ENCODE measurements around the gene ADAMTS15.

ADAMTS15 gene

DNA sequence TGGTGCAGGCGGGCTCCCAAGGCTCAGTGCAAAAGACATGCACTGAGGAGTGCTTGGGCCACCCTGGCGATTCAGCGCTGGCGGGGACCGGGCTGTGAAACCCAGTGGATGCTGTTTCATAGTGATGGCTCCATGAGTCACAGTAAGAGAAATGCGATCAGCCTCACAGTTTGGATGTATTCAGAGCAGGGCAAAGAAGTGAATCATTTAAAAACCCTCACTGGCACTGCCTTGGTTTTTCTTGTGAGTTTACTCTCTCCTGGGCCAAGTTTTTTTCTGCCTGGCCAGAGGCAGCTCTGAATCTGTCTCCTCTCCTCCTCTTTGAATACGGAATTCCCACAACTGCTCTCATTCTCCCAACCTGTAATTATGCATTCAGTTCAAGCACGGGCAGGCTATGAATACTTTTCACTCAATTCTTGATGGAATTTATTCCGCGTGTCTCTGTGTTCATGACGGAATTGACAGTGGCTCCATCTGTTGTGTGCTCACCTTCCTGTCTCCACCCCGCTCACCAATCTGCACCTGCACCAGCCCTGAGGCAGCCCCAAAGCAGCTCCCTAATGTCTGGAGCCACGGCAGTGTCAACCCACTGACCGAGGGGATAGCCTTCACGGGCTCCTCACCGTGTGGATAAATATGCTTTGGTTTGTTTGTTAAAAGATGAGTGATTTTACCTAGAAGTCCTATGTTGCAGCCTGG lies 34.9 kb upstream of the ADAMTS15 start:
- no peak overlapping the region for H3K4me3 Mint-ChIP-seq
- H3K27me3 Mint-ChIP-seq: peaks cover 65% of the 10 kb centered on the region
- H3K36me3 Mint-ChIP-seq: no peaks in the 10 kb centered on the region
- H3K9me3 Mint-ChIP-seq: no peaks in the 10 kb centered on the region
- no peak overlapping the region for H3K27ac Mint-ChIP-seq
- ATAC-seq: no peak
- H3K4me1 Mint-ChIP-seq: peaks cover 5% of the 10 kb centered on the region

GRCh38 chr11:130414107-130415080 lies 34.1 kb upstream of the ADAMTS15 start:
- Mint-ChIP-seq H3K36me3 (no peaks in the 10 kb centered on the region), H3K27me3 (peaks cover 68% of the 10 kb centered on the region), H3K4me1 (peaks cover 5% of the 10 kb centered on the region), H3K9me3 (no peaks in the 10 kb centered on the region), H3K4me3 (no peak overlapping the region), H3K27ac (no peak overlapping the region)
- no peak for ATAC-seq

- H3K27ac Mint-ChIP-seq: no peak overlapping the region
- H3K36me3 Mint-ChIP-seq: no peaks in the 10 kb centered on the region
- peak; percentile 12 for ATAC-seq
- no peaks in the 10 kb centered on the region for H3K9me3 Mint-ChIP-seq
- peaks cover 5% of the 10 kb centered on the region for H3K4me1 Mint-ChIP-seq
- no peak overlapping the region for H3K4me3 Mint-ChIP-seq
- peaks cover 66% of the 10 kb centered on the region for H3K27me3 Mint-ChIP-seq
Observed at GRCh38 chr11:130415731-130416529, 32.5 kb upstream of the ADAMTS15 start.

- peaks cover 66% of the 10 kb centered on the region for H3K27me3 Mint-ChIP-seq
- H3K4me1 Mint-ChIP-seq: peaks cover 5% of the 10 kb centered on the region
- no peaks in the 10 kb centered on the region for H3K36me3 Mint-ChIP-seq
- no peak overlapping the region for H3K27ac Mint-ChIP-seq
- no peak for ATAC-seq
- no peaks in the 10 kb centered on the region for H3K9me3 Mint-ChIP-seq
- no peak overlapping the region for H3K4me3 Mint-ChIP-seq
Observed at GRCh38 chr11:130416530-130416882, 31.9 kb upstream of the ADAMTS15 start.

DNA sequence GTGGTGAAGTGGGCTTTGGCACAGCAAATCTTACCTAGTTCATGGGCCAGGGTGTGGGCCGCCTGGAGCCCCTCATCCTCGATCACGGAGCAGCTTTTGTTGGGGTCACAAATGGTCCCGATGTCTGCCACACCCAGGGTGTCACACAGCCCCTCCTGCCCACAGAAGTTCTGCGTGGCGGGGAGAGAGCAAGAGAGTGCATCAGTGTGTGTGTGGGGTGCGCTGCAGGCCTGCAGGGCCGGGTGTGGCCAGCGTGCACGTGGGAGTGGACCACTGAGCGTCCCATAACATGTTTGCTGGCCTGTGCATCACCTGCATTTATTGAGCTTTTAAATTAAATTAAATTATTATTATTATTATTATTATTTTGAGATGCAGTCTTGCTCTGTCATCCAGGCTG lies 31.5 kb upstream of the ADAMTS15 start:
- no peak for ATAC-seq
- H3K4me1 Mint-ChIP-seq: peaks cover 5% of the 10 kb centered on the region
- no peaks in the 10 kb centered on the region for H3K9me3 Mint-ChIP-seq
- no peaks in the 10 kb centered on the region for H3K36me3 Mint-ChIP-seq
- H3K4me3 Mint-ChIP-seq: no peak overlapping the region
- peaks cover 66% of the 10 kb centered on the region for H3K27me3 Mint-ChIP-seq
- H3K27ac Mint-ChIP-seq: no peak overlapping the region

DNA sequence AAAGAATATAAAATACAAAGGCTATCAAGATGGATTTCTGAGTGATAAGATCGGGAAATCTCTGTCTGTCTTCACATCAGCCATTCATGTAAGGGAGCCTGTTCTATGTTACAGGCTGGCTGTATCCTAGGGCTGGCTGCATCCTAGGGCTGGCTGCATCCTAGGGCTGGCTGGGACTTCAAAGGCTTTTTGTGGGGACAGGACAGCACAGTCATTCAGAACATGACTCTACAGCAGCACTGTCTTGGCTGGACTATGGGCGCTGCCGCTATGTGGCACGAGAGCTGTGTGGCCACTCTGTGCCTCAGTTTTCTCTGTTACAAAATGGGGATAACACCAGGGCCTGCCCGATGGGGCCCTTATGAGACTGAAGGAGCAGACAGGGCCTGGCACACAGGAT lies 30.2 kb upstream of the ADAMTS15 start:
- H3K9me3 Mint-ChIP-seq: no peaks in the 10 kb centered on the region
- H3K36me3 Mint-ChIP-seq: no peaks in the 10 kb centered on the region
- no peak overlapping the region for H3K27ac Mint-ChIP-seq
- no peak overlapping the region for H3K4me3 Mint-ChIP-seq
- H3K27me3 Mint-ChIP-seq: peaks cover 79% of the 10 kb centered on the region
- H3K4me1 Mint-ChIP-seq: peaks cover 5% of the 10 kb centered on the region
- no peak for ATAC-seq

DNA sequence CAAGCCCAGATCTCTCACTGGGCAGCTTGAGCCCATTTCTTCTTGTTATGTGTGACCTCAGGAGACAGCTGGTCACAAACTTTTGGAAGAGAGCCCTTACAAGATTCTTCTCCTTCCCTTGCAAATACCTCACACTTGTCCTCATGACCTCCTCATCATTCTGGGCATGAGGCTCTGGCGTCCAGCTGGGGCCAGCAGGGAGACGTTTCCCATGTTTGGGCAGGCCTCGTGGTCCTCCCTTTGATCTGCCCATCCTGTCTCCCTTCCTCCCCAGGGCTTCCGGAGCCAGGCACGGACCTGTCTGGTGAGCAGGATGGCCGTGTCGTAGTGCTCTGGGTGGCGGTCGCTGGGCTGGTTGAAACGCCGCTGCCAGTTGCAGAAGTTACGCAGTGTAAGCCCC lies 29.7 kb upstream of the ADAMTS15 start:
- Mint-ChIP-seq H3K4me3 (no peak overlapping the region), H3K27me3 (peaks cover 79% of the 10 kb centered on the region), H3K36me3 (no peaks in the 10 kb centered on the region), H3K27ac (no peak overlapping the region), H3K9me3 (no peaks in the 10 kb centered on the region), H3K4me1 (peaks cover 5% of the 10 kb centered on the region)
- no peak for ATAC-seq

DNA sequence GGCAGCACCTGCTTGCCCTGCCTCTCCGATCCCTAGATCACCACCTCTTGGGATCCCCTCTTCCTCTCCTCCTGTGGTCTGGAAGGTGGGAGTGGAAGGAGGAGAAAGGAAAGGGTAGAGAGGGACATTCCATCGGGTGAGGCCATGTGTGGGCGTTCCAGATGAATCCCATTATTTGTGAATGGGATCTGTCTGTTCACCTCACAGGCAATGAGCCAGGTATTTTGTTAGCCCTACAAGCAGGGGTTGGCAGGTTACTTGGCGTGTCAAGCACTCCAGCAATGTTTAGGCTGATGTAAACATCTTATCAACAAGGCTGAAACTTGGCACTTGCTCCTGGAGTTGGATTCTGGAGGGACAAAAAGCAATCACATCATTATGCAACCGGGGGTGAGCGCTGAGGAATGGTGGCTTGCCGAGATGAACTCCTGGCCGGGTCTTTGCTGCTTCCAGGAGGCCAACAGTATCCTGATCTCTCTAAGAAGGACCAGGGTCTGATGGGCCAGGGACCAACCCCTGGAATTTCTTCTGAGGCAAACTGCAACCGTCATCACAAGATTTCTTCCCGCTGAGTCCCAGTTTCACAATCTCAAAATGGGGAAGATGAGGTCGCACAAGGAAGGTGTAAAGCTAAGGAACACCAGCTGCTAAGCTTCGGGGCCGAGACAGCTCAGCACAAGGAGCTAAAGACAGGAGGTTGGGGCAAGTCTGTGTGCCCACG lies 27.8 kb upstream of the ADAMTS15 start:
- Mint-ChIP-seq H3K4me3 (no peak overlapping the region), H3K27ac (no peak overlapping the region), H3K27me3 (peaks cover 84% of the 10 kb centered on the region)

GRCh38 chr11:130421199-130421585 lies 27.3 kb upstream of the ADAMTS15 start:
- Mint-ChIP-seq H3K36me3 (no peaks in the 10 kb centered on the region), H3K4me1 (no peaks in the 10 kb centered on the region), H3K4me3 (no peak overlapping the region), H3K27ac (no peak overlapping the region), H3K27me3 (peaks cover 84% of the 10 kb centered on the region), H3K9me3 (no peaks in the 10 kb centered on the region)
- no peak for ATAC-seq

More for the DNA sequence above, 27.8 kb upstream of the ADAMTS15 start:
- no peaks in the 10 kb centered on the region for H3K4me1 Mint-ChIP-seq
- H3K36me3 Mint-ChIP-seq: no peaks in the 10 kb centered on the region
- no peak for ATAC-seq
- no peaks in the 10 kb centered on the region for H3K9me3 Mint-ChIP-seq

DNA sequence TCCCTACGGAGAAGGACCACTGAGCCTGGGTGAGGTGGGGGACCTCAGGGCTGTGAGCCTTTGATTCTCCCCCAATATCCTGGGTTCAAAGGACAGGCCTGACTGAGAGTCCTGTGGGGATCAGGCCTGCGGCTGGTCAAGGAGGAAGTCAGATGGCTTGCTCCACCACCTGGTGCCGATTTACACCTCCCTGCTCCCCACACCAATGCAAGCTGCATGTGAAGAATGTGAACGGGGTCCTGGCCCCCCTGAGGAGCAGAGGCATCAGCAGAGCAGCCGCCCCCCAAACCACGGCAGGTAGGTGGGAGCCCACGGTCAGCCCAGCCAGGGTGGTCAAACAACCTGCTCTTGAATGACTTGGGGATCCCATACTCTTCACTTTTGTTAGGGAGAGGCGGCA lies 26.7 kb upstream of the ADAMTS15 start:
- no peak for ATAC-seq
- no peaks in the 10 kb centered on the region for H3K36me3 Mint-ChIP-seq
- H3K27me3 Mint-ChIP-seq: peaks cover 84% of the 10 kb centered on the region
- no peaks in the 10 kb centered on the region for H3K9me3 Mint-ChIP-seq
- no peak overlapping the region for H3K27ac Mint-ChIP-seq
- no peak overlapping the region for H3K4me3 Mint-ChIP-seq
- peaks cover 4% of the 10 kb centered on the region for H3K4me1 Mint-ChIP-seq

DNA sequence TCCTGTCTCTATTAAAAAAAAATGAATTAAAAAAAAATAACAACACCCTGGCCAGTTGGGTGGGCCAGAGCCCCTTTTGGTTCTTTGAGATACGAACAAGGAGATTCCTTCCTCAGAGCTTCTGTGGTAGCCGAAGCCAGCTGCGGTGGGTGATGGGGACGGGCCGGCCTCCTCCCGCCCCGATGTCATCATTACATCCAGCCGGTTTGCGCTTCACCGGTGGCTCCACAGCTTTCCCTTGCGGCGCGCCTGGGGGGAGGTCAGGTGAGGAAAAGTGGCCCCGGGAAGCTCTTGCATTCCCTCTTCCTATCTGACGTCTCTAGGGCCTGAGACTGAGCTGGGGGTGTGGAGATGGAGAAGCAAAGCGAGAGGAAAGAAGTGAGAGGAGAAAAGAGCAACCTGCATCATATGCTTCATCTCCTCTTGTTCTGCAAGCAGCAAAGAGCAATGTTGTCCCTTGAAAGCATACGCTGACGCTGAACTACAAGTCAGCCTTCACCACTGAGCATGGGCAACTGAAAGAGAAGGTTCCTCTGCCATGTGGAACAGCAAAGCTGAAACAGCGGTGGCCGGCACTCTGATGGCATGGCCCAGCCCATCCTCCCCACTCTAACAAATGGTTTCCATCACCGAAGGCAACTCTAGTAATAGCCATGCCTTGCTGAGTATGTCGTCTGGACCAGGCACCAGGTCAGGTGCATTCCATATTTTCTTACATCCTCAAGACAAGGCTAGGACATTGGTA lies 26.0 kb upstream of the ADAMTS15 start:
- Mint-ChIP-seq H3K27me3 (peaks cover 89% of the 10 kb centered on the region), H3K36me3 (no peaks in the 10 kb centered on the region), H3K4me1 (peaks cover 11% of the 10 kb centered on the region), H3K4me3 (no peak overlapping the region), H3K9me3 (no peaks in the 10 kb centered on the region), H3K27ac (no peak overlapping the region)
- ATAC-seq: no peak

DNA sequence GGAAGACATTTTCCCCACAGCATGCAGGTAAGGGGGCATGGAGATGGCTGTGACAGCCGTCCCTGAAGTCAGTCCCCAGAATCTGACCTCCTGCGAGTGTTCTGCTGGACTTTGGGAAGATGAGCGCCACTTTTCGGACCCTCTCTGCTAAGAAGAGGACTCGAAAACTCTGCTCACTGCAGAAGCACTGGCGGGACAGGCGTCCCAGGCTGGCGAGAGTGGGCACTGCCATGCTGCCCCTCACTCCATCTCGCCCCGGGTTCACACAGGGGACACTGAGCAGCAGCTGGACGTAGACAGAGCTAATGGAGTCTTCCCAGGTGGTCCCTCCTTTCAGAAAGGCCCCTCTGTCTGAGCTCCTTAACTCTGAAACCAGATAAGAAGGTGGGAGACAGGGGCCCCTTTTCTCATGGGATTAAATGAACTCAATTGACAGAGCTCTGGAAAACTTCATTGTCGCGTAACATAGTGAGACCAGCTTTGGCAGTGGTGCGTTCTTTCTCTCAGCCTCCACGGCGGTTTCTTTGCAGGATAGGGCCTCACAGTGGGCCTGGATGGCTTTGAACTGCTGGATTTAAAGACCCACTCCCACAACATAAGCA lies 24.8 kb upstream of the ADAMTS15 start:
- H3K4me1 Mint-ChIP-seq: peaks cover 14% of the 10 kb centered on the region
- H3K4me3 Mint-ChIP-seq: no peak overlapping the region
- H3K9me3 Mint-ChIP-seq: no peaks in the 10 kb centered on the region
- H3K27ac Mint-ChIP-seq: no peak overlapping the region
- no peaks in the 10 kb centered on the region for H3K36me3 Mint-ChIP-seq
- H3K27me3 Mint-ChIP-seq: peaks cover 91% of the 10 kb centered on the region
- ATAC-seq: no peak

DNA sequence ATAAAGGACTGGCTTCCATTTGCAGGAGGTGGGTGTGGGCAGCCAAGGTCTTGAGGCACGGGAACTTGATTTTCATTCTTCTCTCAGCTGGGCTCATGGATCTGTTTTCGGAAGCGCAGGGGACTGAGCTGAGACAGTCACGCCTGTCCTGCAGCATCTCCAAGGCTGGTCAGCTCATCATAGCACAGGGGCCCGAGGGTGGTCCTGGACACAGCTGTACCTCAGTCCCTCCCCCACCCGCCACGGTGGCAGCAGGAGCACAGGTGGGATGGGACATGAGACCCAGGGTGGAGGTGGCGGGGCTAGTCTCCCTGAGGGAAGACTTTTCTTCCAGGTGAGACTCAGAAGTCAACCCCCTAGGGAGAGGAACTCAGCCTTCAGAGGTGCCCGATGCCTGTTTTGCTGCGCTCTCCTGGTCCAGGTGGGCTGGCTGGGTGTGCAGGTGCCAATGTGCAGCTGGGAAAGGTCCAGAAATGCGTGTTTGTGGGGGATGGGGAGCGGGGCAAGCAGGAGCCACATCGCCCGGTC lies 23.8 kb upstream of the ADAMTS15 start:
- Mint-ChIP-seq H3K36me3 (no peaks in the 10 kb centered on the region), H3K4me3 (no peak overlapping the region), H3K27me3 (peaks cover 92% of the 10 kb centered on the region), H3K27ac (no peak overlapping the region), H3K4me1 (peaks cover 19% of the 10 kb centered on the region), H3K9me3 (no peaks in the 10 kb centered on the region)
- ATAC-seq: no peak

DNA sequence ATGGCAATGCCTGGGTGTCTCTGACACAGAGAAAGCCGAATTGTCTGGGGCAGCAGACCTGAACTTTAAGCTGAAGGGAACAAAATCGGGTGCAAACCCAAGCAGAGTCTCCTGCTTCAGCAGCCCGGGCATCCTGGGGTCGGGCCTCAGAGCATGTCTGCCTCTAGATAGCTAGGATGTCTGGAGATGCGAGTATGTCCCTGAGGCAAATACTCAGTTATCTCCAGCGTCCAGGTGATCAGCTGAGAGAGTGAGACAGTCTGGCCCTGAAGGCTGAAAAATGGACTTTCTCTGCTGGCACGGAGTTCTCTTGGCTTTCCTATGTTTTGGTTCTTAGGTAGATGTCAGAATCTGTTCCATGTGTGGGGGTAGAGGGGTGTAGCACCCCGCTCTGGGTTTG lies 23.3 kb upstream of the ADAMTS15 start:
- ATAC-seq: no peak
- no peak overlapping the region for H3K4me3 Mint-ChIP-seq
- H3K27ac Mint-ChIP-seq: no peak overlapping the region
- H3K36me3 Mint-ChIP-seq: no peaks in the 10 kb centered on the region
- H3K9me3 Mint-ChIP-seq: no peaks in the 10 kb centered on the region
- peaks cover 92% of the 10 kb centered on the region for H3K27me3 Mint-ChIP-seq
- H3K4me1 Mint-ChIP-seq: peaks cover 19% of the 10 kb centered on the region
